GM12864 (cell line): ENCODE data around the gene FGD6.

Experiments
- DNase-seq: peaks from one replicate; pipeline ENCODE4 v3.0.0-alpha.2; 2011; ENCODE audit warnings: low read depth
- H3K4me3 ChIP-seq: 2 replicates; pipeline ENCODE4 v1.5.1; 2011; ENCODE audit warnings: mild to moderate bottlenecking, low read depth, low read length, control low read depth
- CTCF ChIP-seq: IDR thresholded peaks from 2 replicates; pipeline ENCODE4 v1.5.1; 2011; ENCODE audit warnings: low read depth, mild to moderate bottlenecking, moderate library complexity, low read length, control low read depth, inconsistent platforms; ENCODE audit errors: missing control alignments

The FGD6 gene

GRCh38 chr12:95231190-95231589 lies 13.9 kb upstream of the FGD6 start:
- H3K4me3 ChIP-seq: no peak overlapping the region
- TF ChIP-seq CTCF: no peak
- no peak for DNase-seq

GRCh38 chr12:95230313-95230712 lies 13.0 kb upstream of the FGD6 start:
- no peak overlapping the region for H3K4me3 ChIP-seq
- no peak for DNase-seq
- TF ChIP-seq CTCF: no peak

- no peak for DNase-seq
- no peak for TF ChIP-seq CTCF
- no peak overlapping the region for H3K4me3 ChIP-seq
Measured at GRCh38 chr12:95229636-95230035, 12.4 kb upstream of the FGD6 start.

- DNase-seq: no peak
- TF ChIP-seq CTCF: no peak
Measured at GRCh38 chr12:95228617-95229016, 11.3 kb upstream of the FGD6 start.

GRCh38 chr12:95227818-95228356 lies 10.6 kb upstream of the FGD6 start:
- no peak overlapping the region for H3K4me3 ChIP-seq
- no peak for TF ChIP-seq CTCF
- no peak for DNase-seq

More at GRCh38 chr12:95228617-95229016, 11.3 kb upstream of the FGD6 start:
- no peak overlapping the region for H3K4me3 ChIP-seq

GRCh38 chr12:95225645-95226212 lies 8.5 kb upstream of the FGD6 start:
- TF ChIP-seq CTCF: no peak
- no peak for DNase-seq
- H3K4me3 ChIP-seq: no peak overlapping the region
